Neural cell (in vitro differentiated cells): ENCODE measurements around the gene NEDD9. TPM values are rescaled to one million over a fixed set of nuclear protein-coding genes. Genes with fewer than 3 reads are reported as not detected.

Experiments used
- H2AFZ ChIP-seq: fragments of 200-600, 300-800 bp; sonication (generic), shearing (Covaris generic); 2 replicates; pipeline ENCODE4 v1.6.0; 2014; ENCODE audit warnings: low read depth, mild to moderate bottlenecking, antibody characterized with exemption, low read length, moderate library complexity
- H3F3A ChIP-seq: fragments of 200-600 bp; shearing (Covaris generic); 2 replicates; pipeline ENCODE4 v1.6.1; 2016; ENCODE audit warnings: mild to moderate bottlenecking, moderate library complexity, mixed read lengths, antibody characterized with exemption, low read length; ENCODE audit not compliant: insufficient read depth, poor library complexity, severe bottlenecking
- H3K27ac ChIP-seq: fragments of 200-600, 300-800 bp; sonication (generic), shearing (Covaris generic); 2 replicates; pipeline ENCODE4 v1.5.1; 2014; ENCODE audit warnings: mild to moderate bottlenecking, low read length, moderate library complexity
- H3K27me3 ChIP-seq: fragments of 300-800, 200-600 bp; sonication (generic), shearing (Covaris generic); 2 replicates; pipeline ENCODE4 v1.6.0; 2014; ENCODE audit warnings: mild to moderate bottlenecking, low read depth, low read length, moderate library complexity; ENCODE audit not compliant: insufficient read depth
- H3K36me3 ChIP-seq: fragments of 300-800, 200-600 bp; sonication (generic), shearing (Covaris generic); 2 replicates; pipeline ENCODE4 v1.5.1; 2014; ENCODE audit warnings: mild to moderate bottlenecking, antibody characterized with exemption, low read length, moderate library complexity; ENCODE audit not compliant: insufficient read depth
- H3K4me2 ChIP-seq: fragments of 300-800, 200-600 bp; sonication (generic), shearing (Covaris generic); 2 replicates; pipeline ENCODE4 v1.6.0; 2014; ENCODE audit warnings: mild to moderate bottlenecking, low read length
- H3K4me3 ChIP-seq: fragments of 300-800, 200-600 bp; sonication (generic), shearing (Covaris generic); 2 replicates; pipeline ENCODE4 v1.5.1; 2014; ENCODE audit warnings: mild to moderate bottlenecking, low read length, moderate library complexity
- H3K79me2 ChIP-seq: fragments of 200-600 bp; shearing (Covaris generic); replicated peaks from 2 replicates; pipeline ENCODE4 v1.6.0; 2014; ENCODE audit warnings: mild to moderate bottlenecking, low read length, moderate library complexity; ENCODE audit not compliant: insufficient read depth
- H3K9ac ChIP-seq: fragments of 300-800, 200-600 bp; sonication (generic), shearing (Covaris generic); 2 replicates; pipeline ENCODE4 v1.6.1; 2016; ENCODE audit warnings: mild to moderate bottlenecking, low read length, mixed read lengths
- H3K9me2 ChIP-seq: fragments of 200-600 bp; shearing (Covaris generic); 2 replicates; pipeline ENCODE4 v1.6.1; 2016; ENCODE audit warnings: mild to moderate bottlenecking, low read length, mixed read lengths; ENCODE audit not compliant: insufficient read depth
- H3K9me3 ChIP-seq: fragments of 200-600, 300-800 bp; sonication (generic), shearing (Covaris generic); 2 replicates; pipeline ENCODE4 v1.6.1; 2016; ENCODE audit warnings: mild to moderate bottlenecking, mixed run types, low read length, moderate library complexity, mixed read lengths
- H4K20me1 ChIP-seq: fragments of 200-600 bp; shearing (Covaris generic); 2 replicates; pipeline ENCODE4 v1.6.1; 2016; ENCODE audit warnings: mild to moderate bottlenecking, mixed run types; ENCODE audit not compliant: insufficient read depth
- CTCF ChIP-seq: fragments of 450-650 bp; IDR thresholded peaks from 2 replicates; pipeline ENCODE4 v1.5.1; 2014; ENCODE audit warnings: antibody characterized with exemption, mild to moderate bottlenecking, moderate library complexity; ENCODE audit not compliant: poor library complexity, severe bottlenecking
- EP300 ChIP-seq: fragments of 450-650 bp; conservative IDR thresholded peaks from 2 replicates; pipeline ENCODE4 v1.6.1; 2014; ENCODE audit warnings: antibody characterized with exemption, mild to moderate bottlenecking, moderate library complexity; ENCODE audit not compliant: poor library complexity, severe bottlenecking
- EZH2 ChIP-seq: fragments of 200-600, 300-800 bp; shearing (Covaris generic), sonication (generic); IDR thresholded peaks from 2 replicates; pipeline ENCODE4 v1.6.1; 2014; ENCODE audit warnings: antibody characterized with exemption, low read length, borderline replicate concordance, mild to moderate bottlenecking; ENCODE audit not compliant: insufficient read depth, poor library complexity, severe bottlenecking
- MXI1 ChIP-seq: fragments of 450-650 bp; conservative IDR thresholded peaks from 2 replicates; pipeline ENCODE4 v1.6.1; 2014; ENCODE audit warnings: antibody characterized with exemption, mild to moderate bottlenecking; ENCODE audit not compliant: poor library complexity, severe bottlenecking
- POLR2AphosphoS5 ChIP-seq: IDR thresholded peaks from 2 replicates; pipeline ENCODE4 v1.6.1; 2012
- RAD21 ChIP-seq: fragments of 450-650 bp; conservative IDR thresholded peaks from 2 replicates; pipeline ENCODE4 v1.6.1; 2014; ENCODE audit warnings: antibody characterized with exemption, mild to moderate bottlenecking, moderate library complexity
- REST ChIP-seq: IDR thresholded peaks from 2 replicates; pipeline ENCODE4 v1.6.1; 2012; ENCODE audit warnings: borderline replicate concordance
- SMC3 ChIP-seq: fragments of 450-650 bp; conservative IDR thresholded peaks from 2 replicates; pipeline ENCODE4 v1.6.1; 2014; ENCODE audit warnings: antibody characterized with exemption, mild to moderate bottlenecking, moderate library complexity; ENCODE audit not compliant: poor library complexity
- TAF1 ChIP-seq: IDR thresholded peaks from 2 replicates; pipeline ENCODE4 v1.6.1; 2012; ENCODE audit warnings: low read depth
- polyA plus RNA-seq: library from polyadenylated mRNA; depleted of rRNA; stranded (reverse); fragments of >200 nt; gene quantifications from 2 replicates; pipeline ENCODE4 v1.2.3, GENCODE V29; 2014

NEDD9 gene
- polyA plus RNA-seq, 1 donor from 2014 or later = 0.11 TPM

GRCh38 chr6:11197175-11197536 lies 35.3 kb downstream of the NEDD9 start:
- no peaks in the 10 kb centered on the region for H3K79me2 ChIP-seq
- no peaks in the 10 kb centered on the region for H3K27me3 ChIP-seq
- H3K9me2 ChIP-seq = no peaks in the 10 kb centered on the region
- no peak overlapping the region for H2AFZ ChIP-seq
- no peak overlapping the region for H3K9ac ChIP-seq
- TF ChIP-seq MXI1 (no peak), POLR2AphosphoS5 (no peak), RAD21 (no peak)
- no peak overlapping the region for H3K27ac ChIP-seq
- H3K4me2 ChIP-seq = no peak overlapping the region
- no peaks in the 10 kb centered on the region for H4K20me1 ChIP-seq
- no peak overlapping the region for H3K4me3 ChIP-seq
- H3K36me3 ChIP-seq = no peaks in the 10 kb centered on the region
- H3K9me3 ChIP-seq = no peaks in the 10 kb centered on the region
- no peaks in the 10 kb centered on the region for H3F3A ChIP-seq

GRCh38 chr6:11196511-11197174 lies 35.8 kb downstream of the NEDD9 start:
- Histone ChIP-seq H3K4me2 (no peak overlapping the region), H3K79me2 (no peaks in the 10 kb centered on the region), H3F3A (no peaks in the 10 kb centered on the region), H3K4me3 (no peak overlapping the region), H4K20me1 (no peaks in the 10 kb centered on the region), H3K9me3 (no peaks in the 10 kb centered on the region), H3K9ac (no peak overlapping the region), H2AFZ (no peak overlapping the region), H3K27ac (no peak overlapping the region), H3K27me3 (no peaks in the 10 kb centered on the region), H3K9me2 (no peaks in the 10 kb centered on the region), H3K36me3 (no peaks in the 10 kb centered on the region)
- TF ChIP-seq TAF1 = no peak
- TF ChIP-seq EZH2 = no peak
- no peak for TF ChIP-seq POLR2AphosphoS5
- no peak for TF ChIP-seq SMC3
- no peak for TF ChIP-seq MXI1
- TF ChIP-seq REST = no peak
- no peak for TF ChIP-seq RAD21
- TF ChIP-seq EP300 = no peak
- no peak for TF ChIP-seq CTCF
